ENCODE data around the gene ISG20L2. TPM values are rescaled to one million over a fixed set of nuclear protein-coding genes. Genes with fewer than 3 reads are reported as not detected.

ISG20L2 gene
- polyA plus RNA-seq, 6 donors from 2014 or later = 14.3 to 35.0 (median 26.3) TPM

GRCh38 chr1:156681196-156681960 is 47.2 kb downstream of the ISG20L2 start:
- H3K27me3 Mint-ChIP-seq = peaks cover 55 to 81% (median 66%) of the 10 kb centered on the region in 3 donors
- ATAC-seq (ENCODE audit: low read depth in 2 of 2) (no peak), DNase-seq (no peak)
- peaks cover 5 to 7% of the 10 kb centered on the region in 2 donors for H3K36me3 Mint-ChIP-seq
- H3K4me1 Mint-ChIP-seq = peaks cover 25 to 36% (median 33%) of the 10 kb centered on the region in 3 donors
- H3K9me3 Mint-ChIP-seq = no peaks in the 10 kb centered on the region
- peak overlapping the region in 1 of 8 donors; percentile 2 for H3K4me3 Mint-ChIP-seq
- peak overlapping the region in 2 of 6 donors; percentile 25 to 77 for H3K27ac Mint-ChIP-seq

GRCh38 chr1:156680056-156680455 is 48.5 kb downstream of the ISG20L2 start:
- no peaks in the 10 kb centered on the region for H3K9me3 Mint-ChIP-seq
- peaks cover 48 to 88% (median 74%) of the 10 kb centered on the region in 3 donors for H3K27me3 Mint-ChIP-seq
- peak overlapping the region in 1 of 6 donors; percentile 53 for H3K27ac Mint-ChIP-seq

GRCh38 chr1:156677616-156678596 is 50.7 kb downstream of the ISG20L2 start:
- peak overlapping the region in 4 of 6 donors; percentile 9 to 90 (median 54) for H3K27ac Mint-ChIP-seq
- H3K36me3 Mint-ChIP-seq = peaks cover 5 to 7% of the 10 kb centered on the region in 2 donors
- peak in 1 of 2 donors; percentile 35 for ATAC-seq (ENCODE audit: low read depth in 2 of 2)
- H3K4me1 Mint-ChIP-seq = peaks cover 25 to 28% (median 27%) of the 10 kb centered on the region in 3 donors
- H3K27me3 Mint-ChIP-seq = peaks cover 42 to 88% (median 72%) of the 10 kb centered on the region in 3 donors
- DNase-seq = peak; percentile 36
- peak overlapping the region in 7 of 8 donors; percentile 35 to 71 (median 64) for H3K4me3 Mint-ChIP-seq
- no peaks in the 10 kb centered on the region for H3K9me3 Mint-ChIP-seq

More at GRCh38 chr1:156680056-156680455, 48.5 kb downstream of the ISG20L2 start:
- ATAC-seq (ENCODE audit: low read depth in 2 of 2) (no peak), DNase-seq (no peak)
- peaks cover 25 to 36% (median 33%) of the 10 kb centered on the region in 3 donors for H3K4me1 Mint-ChIP-seq
- H3K36me3 Mint-ChIP-seq = peaks cover 5 to 7% of the 10 kb centered on the region in 2 donors
- no peak overlapping the region for H3K4me3 Mint-ChIP-seq

- ATAC-seq (ENCODE audit: low read depth in 2 of 2) (no peak), DNase-seq (no peak)
- Mint-ChIP-seq H3K4me3 (peak within 1 kb of the TSS; percentile 52 to 72 (median 66)), H3K4me1 (peaks cover 18 to 23% (median 19%) of the 10 kb centered on the region in 3 donors), H3K27ac (peak within 1 kb of the TSS in 4 of 6 donors; percentile 9 to 90 (median 49)), H3K27me3 (peaks cover 49 to 93% (median 80%) of the 10 kb centered on the region in 3 donors), H3K36me3 (peaks cover 5 to 7% of the 10 kb centered on the region in 2 donors), H3K9me3 (no peaks in the 10 kb centered on the region)
These were observed 51.5 kb downstream of the ISG20L2 start, which contains the start of gene NES for GRCh38 chr1:156676820-156677615. Gene NES, minus strand, starts transcription at chr1:156677407. Its CDS starts 143 bp downstream, at chr1:156677264.

- no peak overlapping the region for H3K27ac Mint-ChIP-seq
- no peaks in the 10 kb centered on the region for H3K9me3 Mint-ChIP-seq
- H3K4me3 Mint-ChIP-seq = peak overlapping the region in 1 of 8 donors; percentile 24
- peaks cover 5 to 13% of the 10 kb centered on the region in 2 donors for H3K36me3 Mint-ChIP-seq
- ATAC-seq (ENCODE audit: low read depth in 2 of 2) = no peak
- no peak for DNase-seq
- H3K27me3 Mint-ChIP-seq = peaks cover 51 to 93% (median 83%) of the 10 kb centered on the region in 3 donors
- peaks cover 14 to 17% (median 16%) of the 10 kb centered on the region in 3 donors for H3K4me1 Mint-ChIP-seq
These were observed 52.3 kb downstream of the ISG20L2 start for GRCh38 chr1:156676114-156676819.

GRCh38 chr1:156675210-156676113 is 53.1 kb downstream of the ISG20L2 start:
- H3K27ac Mint-ChIP-seq = no peak overlapping the region
- peaks cover 14 to 19% (median 18%) of the 10 kb centered on the region in 3 donors for H3K4me1 Mint-ChIP-seq
- no peaks in the 10 kb centered on the region for H3K9me3 Mint-ChIP-seq
- DNase-seq (no peak), ATAC-seq (ENCODE audit: low read depth in 2 of 2) (no peak)
- H3K36me3 Mint-ChIP-seq = peaks cover 5 to 16% of the 10 kb centered on the region in 2 donors
- peak overlapping the region in 2 of 8 donors; percentile 24 to 77 for H3K4me3 Mint-ChIP-seq
- peaks cover 52 to 91% (median 83%) of the 10 kb centered on the region in 3 donors for H3K27me3 Mint-ChIP-seq

- H3K4me3 Mint-ChIP-seq = no peak overlapping the region
- DNase-seq = no peak
- peaks cover 38 to 85% (median 76%) of the 10 kb centered on the region in 3 donors for H3K27me3 Mint-ChIP-seq
- H3K9me3 Mint-ChIP-seq = no peaks in the 10 kb centered on the region
- no peak for ATAC-seq (ENCODE audit: low read depth in 2 of 2)
- H3K4me1 Mint-ChIP-seq = peaks cover 14 to 21% (median 19%) of the 10 kb centered on the region in 3 donors
- no peak overlapping the region for H3K27ac Mint-ChIP-seq
- H3K36me3 Mint-ChIP-seq = peaks cover 5 to 16% of the 10 kb centered on the region in 2 donors
These were observed 55.0 kb downstream of the ISG20L2 start for GRCh38 chr1:156673387-156674121.

Other genes with a start within 250 kb of the ISG20L2 start
- 10 to 100 TPM in 3 of 6 donors, 1 to 10 TPM in 3; 6.9 to 15.8 (median 9.1) TPM for gene MEF2D, start 228.0 kb downstream of the ISG20L2 start, polyA plus RNA-seq (ENCODE audit: low read depth in 6 of 6)
- gene IQGAP3, start 156.2 kb downstream of the ISG20L2 start, polyA plus RNA-seq (ENCODE audit: low read depth in 6 of 6) = not detected
- gene TTC24, start 149.0 kb downstream of the ISG20L2 start, polyA plus RNA-seq (ENCODE audit: low read depth in 6 of 6) = 1 to 10 TPM in 5 of 6 donors, not detected in 1; 2.4 to 4.5 (median 3.2) TPM
- gene NAXE, start 137.0 kb downstream of the ISG20L2 start, polyA plus RNA-seq (ENCODE audit: low read depth in 6 of 6) = 100 to 1,000 TPM in 5 of 6 donors, 10 to 100 TPM in 1; 97.6 to 177 (median 110) TPM
- gene GPATCH4, start 127.3 kb downstream of the ISG20L2 start, polyA plus RNA-seq (ENCODE audit: low read depth in 6 of 6) = 10 to 100 TPM; 16.6 to 47.9 (median 28.7) TPM
- gene HAPLN2, start 109.4 kb downstream of the ISG20L2 start, polyA plus RNA-seq (ENCODE audit: low read depth in 6 of 6) = not detected
- gene BCAN, start 86.6 kb downstream of the ISG20L2 start, polyA plus RNA-seq (ENCODE audit: low read depth in 6 of 6) = not detected
- gene NES, start 51.4 kb downstream of the ISG20L2 start, polyA plus RNA-seq (ENCODE audit: low read depth in 6 of 6) = not detected
- gene CRABP2, start 23.2 kb downstream of the ISG20L2 start, polyA plus RNA-seq (ENCODE audit: low read depth in 6 of 6) = under 1 TPM in 1 of 6 donors, not detected in 5; 0.29 TPM
- gene METTL25B, start 297 bp downstream of the ISG20L2 start, polyA plus RNA-seq (ENCODE audit: low read depth in 6 of 6) = 10 to 100 TPM in 3 of 6 donors, 1 to 10 TPM in 3; 6.9 to 14.4 (median 9.6) TPM
- 100 to 1,000 TPM in 1 of 6 donors, 10 to 100 TPM in 5; 70.7 to 117 (median 76.1) TPM for gene MRPL24, start 12.3 kb upstream of the ISG20L2 start, polyA plus RNA-seq (ENCODE audit: low read depth in 6 of 6)
- gene HDGF, start 22.9 kb upstream of the ISG20L2 start, polyA plus RNA-seq (ENCODE audit: low read depth in 6 of 6) = 10 to 100 TPM; 19.6 to 33.8 (median 26.3) TPM
- 10 to 100 TPM; 31.9 to 69.4 (median 38.9) TPM for gene PRCC, start 38.8 kb upstream of the ISG20L2 start, polyA plus RNA-seq (ENCODE audit: low read depth in 6 of 6)
- 1 to 10 TPM in 1 of 6 donors, under 1 TPM in 4, not detected in 1; 0.26 to 1.2 (median 0.31) TPM for gene SH2D2A, start 88.1 kb upstream of the ISG20L2 start, polyA plus RNA-seq (ENCODE audit: low read depth in 6 of 6)
- gene INSRR, start 130.4 kb upstream of the ISG20L2 start, polyA plus RNA-seq (ENCODE audit: low read depth in 6 of 6) = not detected
- not detected for gene NTRK1, start 132.1 kb upstream of the ISG20L2 start, polyA plus RNA-seq (ENCODE audit: low read depth in 6 of 6)
- under 1 TPM in 3 of 6 donors, not detected in 3; 0.11 to 0.85 (median 0.27) TPM for gene PEAR1, start 165.0 kb upstream of the ISG20L2 start, polyA plus RNA-seq (ENCODE audit: low read depth in 6 of 6)
- gene LRRC71, start 191.9 kb upstream of the ISG20L2 start, polyA plus RNA-seq (ENCODE audit: low read depth in 6 of 6) = not detected

Data from naive B cell (primary cell).